GM19438 (cell line): ENCODE measurements around the gene SLC45A3.
"Not testable (repeated sequence)": the region's sequence is repeated elsewhere in the genome, so short reads cannot be mapped to it uniquely, and the experiment has no call there.

Experiments used
- ATAC-seq: cut with Tn5 transposase; IDR thresholded peaks from one replicate; pipeline ENCODE4 v1.9.1; 2021; ENCODE audit warnings: low read depth; ENCODE audit not compliant: unreplicated experiment

The SLC45A3 gene

GRCh38 chr1:205680073-205680851 lies at the start of gene SLC45A3:
SLC45A3 (minus strand) TSS chr1:205680509; CDS start chr1:205664656, 15,853 bp downstream.
- ATAC-seq = no peak

- no peak for ATAC-seq
Observed at GRCh38 chr1:205726619-205727125, 46.4 kb upstream of the SLC45A3 start.

GRCh38 chr1:205725514-205725913 lies 45.2 kb upstream of the SLC45A3 start:
- no peak for ATAC-seq

- ATAC-seq = not testable (repeated sequence)
Observed at GRCh38 chr1:205720740-205721139, 40.4 kb upstream of the SLC45A3 start.

GRCh38 chr1:205719762-205720161 lies 39.5 kb upstream of the SLC45A3 start:
- ATAC-seq = no peak

- ATAC-seq = no peak
Observed at GRCh38 chr1:205719015-205719414, 38.7 kb upstream of the SLC45A3 start.

GRCh38 chr1:205716371-205717132 lies 36.2 kb upstream of the SLC45A3 start:
- no peak for ATAC-seq

GRCh38 chr1:205715628-205716027 lies 35.3 kb upstream of the SLC45A3 start:
- ATAC-seq = no peak

- no peak for ATAC-seq
Observed at GRCh38 chr1:205714906-205715246, 34.6 kb upstream of the SLC45A3 start.

GRCh38 chr1:205714190-205714905 lies 34.0 kb upstream of the SLC45A3 start:
- ATAC-seq = no peak

- ATAC-seq = no peak
Observed at GRCh38 chr1:205711105-205712048, 31.1 kb upstream of the SLC45A3 start.

GRCh38 chr1:205710201-205711062 lies 30.1 kb upstream of the SLC45A3 start:
- ATAC-seq = no peak

- ATAC-seq = no peak
Observed at GRCh38 chr1:205709640-205710039, 29.3 kb upstream of the SLC45A3 start.

- no peak for ATAC-seq
Observed at GRCh38 chr1:205709059-205709398, 28.7 kb upstream of the SLC45A3 start.

GRCh38 chr1:205706601-205707502 lies 26.5 kb upstream of the SLC45A3 start:
- no peak for ATAC-seq

- ATAC-seq = no peak
Observed at GRCh38 chr1:205704903-205705302, 24.6 kb upstream of the SLC45A3 start.

GRCh38 chr1:205703072-205703471 lies 22.8 kb upstream of the SLC45A3 start:
- no peak for ATAC-seq

- no peak for ATAC-seq
Observed at GRCh38 chr1:205701891-205702290, 21.6 kb upstream of the SLC45A3 start.
